Kidney capillary endothelial cell (primary cell): ENCODE results near the gene RMI2.

ENCODE experiments used
- DNase-seq: peaks from one replicate; pipeline ENCODE4 v3.0.0-alpha.2; 2018; ENCODE audit warnings: low spot score

The RMI2 gene

DNA sequence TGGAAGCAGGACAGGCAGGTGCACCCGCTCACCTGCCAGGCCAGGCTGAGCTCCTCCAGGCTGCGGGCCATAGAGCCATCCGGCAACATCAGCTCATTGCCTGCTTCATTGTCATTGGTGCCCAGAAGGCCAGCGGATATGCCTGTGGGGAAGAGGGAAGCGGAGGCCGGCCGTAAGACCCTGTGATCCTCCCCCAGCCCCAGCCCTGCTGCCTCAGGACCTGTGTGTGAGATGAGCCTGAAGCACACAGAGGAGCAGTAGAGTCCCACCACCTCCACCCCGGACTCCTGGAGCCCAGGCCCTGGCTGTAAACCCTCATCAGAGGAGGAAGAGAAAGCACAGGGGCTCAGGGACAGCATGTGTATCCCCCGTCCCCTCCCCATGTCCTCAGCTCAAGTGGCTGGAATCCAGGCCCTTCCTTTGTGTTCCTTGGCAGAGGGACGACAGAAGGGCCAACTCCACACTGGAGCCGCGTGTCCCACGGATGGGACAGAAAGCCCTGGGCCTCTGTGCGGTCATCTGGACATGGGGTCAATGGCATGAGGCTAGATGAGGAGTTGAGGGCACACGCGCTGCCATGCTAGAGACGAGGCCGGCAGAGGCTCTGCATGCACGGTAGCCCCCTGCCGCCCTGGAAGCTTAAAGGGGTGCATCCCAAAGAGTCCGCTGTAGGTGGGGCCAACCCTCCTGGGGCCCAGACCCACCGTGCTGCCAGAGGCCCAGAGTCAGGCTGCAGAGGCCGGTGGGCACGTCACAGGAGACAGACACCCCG, 39.1 kb downstream of the RMI2 start:
- no peak for DNase-seq

DNA sequence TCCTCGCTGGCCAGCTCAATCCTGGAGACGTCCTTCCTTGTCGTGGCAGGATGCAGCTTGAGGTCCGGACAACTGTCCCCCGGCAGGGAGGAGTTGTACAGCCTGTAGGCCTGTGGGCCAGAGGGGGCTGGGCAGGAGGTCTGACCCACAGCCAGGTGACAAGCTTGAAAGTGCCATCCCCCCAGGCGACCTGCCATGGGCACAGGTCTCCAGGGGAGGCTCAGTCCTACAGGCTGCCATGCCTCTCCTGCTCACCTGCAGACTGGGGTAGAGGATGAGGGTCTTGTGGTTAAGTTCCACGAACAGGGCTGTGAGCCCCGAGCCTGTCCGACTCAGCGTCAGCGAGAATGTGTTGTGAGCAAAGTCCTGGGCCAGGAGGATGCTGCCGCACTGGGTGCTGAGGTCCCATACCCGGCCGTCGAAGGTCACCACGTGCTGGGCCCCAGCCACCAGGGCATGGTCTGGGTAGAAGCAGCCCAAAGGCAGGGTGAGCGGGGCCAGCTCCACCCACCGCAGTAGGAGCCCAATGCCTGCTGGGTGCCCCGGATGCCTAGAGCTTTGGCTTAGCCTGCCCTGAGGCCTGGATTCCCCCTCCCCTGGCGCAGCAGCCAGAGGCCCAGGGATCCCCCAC, 39.8 kb downstream of the RMI2 start:
- DNase-seq, result no peak

DNA sequence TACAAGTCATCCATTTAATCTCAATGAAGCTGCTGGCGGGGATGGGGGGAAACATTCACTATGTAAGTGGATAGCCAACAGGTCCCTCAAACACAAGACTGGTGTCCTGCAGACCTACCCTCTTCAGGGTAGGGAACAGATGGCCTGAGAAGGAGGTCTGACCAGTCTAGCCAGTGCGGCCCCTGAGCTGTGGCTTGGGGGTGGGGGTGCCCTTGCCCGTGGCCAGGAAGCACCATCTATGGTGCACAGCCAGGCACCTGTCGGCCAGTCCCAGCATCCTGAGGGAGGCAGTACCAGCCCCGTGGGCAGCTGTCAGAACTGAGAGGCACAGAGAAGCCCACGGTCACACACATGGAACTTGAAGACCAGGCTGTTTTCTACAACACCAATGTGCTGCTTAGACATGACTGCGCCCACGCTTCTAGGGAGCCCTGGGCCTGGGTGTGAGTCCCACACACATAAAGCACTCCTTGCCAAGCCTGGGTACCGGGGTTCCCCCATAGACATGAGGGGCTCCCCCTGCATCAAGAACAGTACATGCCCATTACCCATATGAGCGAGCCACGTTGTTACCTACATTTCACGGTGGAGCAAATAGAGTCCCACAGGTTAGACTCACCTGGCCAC, 40.9 kb downstream of the RMI2 start:
- no peak for DNase-seq

DNA sequence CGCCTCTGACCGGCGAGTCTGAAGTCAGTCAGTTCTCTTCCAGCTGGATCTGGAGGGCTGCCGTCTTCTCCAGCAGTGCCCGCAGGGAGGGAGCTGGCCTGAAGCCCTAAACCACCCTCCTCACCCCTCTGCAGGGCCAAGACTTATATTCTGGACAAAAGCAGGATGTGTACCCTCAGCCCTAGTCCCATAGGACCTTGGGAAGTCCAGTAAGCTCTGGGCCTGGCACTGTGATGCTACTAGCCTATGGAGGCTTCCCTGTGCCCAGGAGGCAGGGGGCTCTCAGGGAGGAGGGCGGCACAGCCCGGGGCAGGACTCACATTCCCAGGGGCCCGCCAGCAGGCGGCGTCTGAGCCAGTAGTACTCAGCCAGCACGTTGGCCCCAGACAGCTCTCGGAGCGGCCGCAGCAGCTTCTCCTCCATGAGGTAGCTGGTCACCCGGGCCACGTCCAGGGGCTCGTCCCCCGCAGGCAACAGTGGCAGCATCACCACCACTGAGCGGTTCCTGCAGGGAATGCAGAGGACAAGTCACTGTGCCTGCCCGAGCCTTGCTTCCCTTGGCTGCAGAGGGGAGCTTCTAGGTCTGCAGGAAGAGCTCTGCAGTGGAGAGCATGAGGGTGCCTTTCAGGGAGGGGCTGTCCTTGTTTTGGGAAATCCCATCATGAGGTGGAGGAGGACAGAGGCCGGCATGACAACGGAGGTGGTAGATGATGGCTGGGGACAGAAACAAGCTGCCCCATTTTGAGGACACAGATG, 41.7 kb downstream of the RMI2 start:
- peak; percentile 19 for DNase-seq

DNA sequence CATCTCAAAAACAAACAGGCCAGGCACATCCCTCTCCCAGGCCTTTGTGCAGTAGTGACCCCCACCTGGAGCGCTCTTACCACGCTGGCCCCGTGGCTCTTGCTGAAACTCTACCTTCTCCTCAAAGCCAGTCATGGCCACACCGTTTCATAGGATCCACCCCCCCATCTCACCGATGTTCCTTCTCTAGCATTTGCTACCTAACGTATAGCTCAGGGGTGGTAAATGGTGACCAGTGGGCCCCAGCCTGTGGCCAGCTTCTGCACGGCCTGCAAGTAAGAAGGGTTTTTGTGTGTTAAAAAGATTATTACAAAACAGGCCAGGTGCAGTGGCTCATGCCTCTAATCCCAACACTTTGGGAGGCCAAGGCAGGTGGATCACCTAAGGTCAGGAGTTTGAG, 43.8 kb downstream of the RMI2 start:
- DNase-seq, result no peak

DNA sequence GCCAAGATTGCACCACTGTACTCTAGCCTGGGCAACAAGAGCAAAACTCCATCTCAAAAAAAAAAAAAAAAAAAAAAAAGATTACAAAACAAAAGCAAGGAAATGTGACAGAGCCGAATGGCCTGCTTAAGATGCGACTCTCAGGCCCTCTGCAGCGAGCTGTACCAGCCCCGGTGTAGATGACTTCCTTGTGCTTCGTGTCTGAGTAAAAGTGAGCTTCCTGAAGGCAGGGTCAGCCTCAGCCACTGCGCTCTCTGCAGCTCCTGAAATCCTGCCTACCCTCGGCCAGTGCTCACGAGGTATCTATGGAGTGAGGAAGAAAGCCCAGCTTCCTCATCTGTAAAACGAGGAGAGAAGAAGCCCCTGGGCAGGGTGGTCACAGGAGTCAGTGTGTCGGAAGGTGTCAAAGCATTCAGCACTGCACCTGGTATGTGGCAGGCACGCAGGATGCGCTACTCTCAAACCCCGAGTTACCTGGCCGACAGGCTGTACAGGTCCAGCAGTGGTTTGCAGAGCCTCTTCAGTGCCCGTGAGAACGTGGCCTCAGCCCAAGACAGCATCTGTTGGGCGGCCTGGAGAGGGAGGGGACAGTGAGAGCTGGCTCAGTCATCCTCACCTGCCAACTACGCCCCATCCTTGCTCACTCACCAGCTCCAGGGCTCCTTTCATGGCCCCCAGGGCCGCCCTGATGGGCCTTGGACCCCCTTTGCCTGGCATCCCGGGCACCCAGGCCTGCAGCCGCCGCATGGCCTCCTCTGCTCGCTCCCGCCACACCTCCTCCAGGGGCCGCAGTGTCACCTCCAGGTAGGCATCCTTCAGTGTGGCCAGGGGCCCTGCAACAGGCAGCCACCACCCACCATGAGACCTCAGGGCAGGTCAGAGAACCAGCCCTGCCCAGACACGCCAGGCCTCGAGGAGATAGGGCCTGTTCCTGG, 44.6 kb downstream of the RMI2 start:
- no peak for DNase-seq

DNA sequence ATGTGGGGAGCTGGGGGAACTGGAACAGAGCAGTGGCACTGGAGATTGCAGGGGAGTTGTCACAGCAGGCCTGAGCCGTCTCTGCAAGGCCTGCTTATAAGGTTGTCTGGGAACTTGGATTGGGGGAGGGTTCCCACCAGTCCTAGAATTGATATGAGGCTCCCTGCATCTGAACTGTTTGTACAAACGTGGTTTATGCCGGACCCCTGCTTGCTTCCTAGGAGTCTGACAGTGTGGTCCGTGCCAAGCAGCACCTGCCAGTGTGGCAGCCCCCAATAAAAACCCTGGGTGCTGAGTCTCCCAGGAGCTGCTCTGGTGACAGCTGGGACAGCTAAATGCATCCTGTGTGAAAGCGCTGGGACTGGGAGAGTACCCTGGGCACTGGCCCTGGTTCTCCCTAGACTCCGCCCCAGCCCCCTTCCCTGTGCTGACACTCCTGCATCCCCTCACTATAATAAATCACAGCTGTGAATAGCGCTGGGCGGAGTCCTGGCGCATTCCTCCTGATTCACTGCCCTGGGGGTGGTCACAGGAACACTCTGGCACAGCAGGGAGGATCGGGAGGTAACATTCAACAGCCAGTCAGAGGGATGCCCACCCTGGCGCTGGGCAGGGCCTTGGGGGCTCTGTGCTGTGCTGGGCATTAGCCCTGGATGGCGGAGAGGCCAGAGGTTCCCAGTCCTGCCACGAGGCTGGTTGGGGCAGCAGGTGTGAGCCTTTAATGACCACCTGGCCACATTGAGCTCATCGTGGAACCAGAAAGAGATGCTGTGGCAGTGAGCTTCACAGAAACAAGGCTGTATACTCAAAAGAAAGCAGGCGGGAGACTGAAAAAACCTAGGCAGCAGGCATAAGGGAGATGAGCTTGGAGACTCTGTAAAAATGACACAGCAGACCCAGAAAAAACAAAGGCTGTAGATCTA, 45.6 kb downstream of the RMI2 start:
- DNase-seq, result no peak

DNA sequence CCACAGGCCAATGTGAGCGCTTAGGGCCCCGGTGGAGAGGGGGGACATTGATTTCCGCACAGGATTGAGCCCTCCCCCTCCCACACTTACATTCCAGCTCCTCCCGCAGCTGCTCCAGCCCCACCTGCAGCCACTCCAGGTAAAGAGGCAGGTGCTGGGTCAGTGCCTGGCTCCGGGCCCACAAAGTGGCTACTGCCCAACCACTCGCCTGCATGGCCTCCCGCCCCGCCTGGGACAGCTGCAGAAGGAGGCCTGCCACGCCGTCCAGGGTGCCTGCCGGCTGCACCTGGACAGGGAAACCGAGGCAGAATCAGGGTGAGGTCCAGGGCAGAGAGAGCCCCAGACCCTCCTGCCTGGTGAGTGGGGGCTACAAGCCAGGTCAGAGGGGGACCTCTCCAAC, 46.3 kb downstream of the RMI2 start:
- no peak for DNase-seq

DNA sequence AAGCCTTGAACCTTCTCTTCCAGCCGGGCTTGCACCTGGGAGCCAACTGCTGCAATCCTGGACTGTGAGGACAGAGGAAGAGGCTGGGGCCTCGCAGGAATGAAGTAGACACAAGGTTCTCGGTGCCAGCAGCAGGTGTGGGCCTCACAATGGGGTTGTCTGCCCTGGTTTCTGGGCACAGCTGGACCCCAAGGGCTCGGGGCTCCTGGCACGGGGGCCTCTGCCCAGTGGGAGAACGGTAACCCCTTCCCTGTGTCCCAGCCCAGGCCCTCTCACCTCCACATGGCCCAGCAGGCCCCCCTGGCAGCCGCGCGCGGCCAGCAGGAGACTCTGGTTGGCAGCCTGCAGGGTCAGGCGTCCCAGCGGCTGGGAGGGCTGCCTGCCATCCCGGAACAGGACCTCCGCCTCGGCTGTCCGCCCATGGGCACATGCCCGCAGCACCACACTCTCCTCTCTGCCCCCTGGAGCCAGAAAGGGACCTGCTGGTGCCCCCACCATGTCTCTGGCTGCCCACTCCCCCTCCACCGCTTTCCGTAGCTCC, 46.9 kb downstream of the RMI2 start:
- DNase-seq, result no peak

DNA sequence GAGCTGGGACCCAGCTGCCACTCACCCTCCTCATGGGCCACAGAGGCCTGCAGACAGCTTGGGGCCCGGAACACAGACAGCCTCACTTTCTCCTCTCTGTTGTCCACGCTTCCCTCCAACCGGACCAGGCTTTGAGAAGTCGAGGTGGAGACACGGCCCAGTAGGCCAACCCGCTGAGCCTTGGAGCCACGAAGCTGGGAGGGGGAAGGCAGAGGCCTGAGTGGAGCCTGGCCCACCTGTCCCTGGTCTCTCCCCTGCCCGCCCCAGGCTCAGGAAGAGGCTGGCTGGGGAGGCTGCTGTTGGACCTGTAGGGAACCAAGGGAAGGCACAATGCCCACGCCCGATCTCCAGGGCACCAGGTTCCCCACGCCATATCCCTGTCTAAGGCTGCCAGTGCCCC, 48.1 kb downstream of the RMI2 start:
- DNase-seq, result no peak

DNA sequence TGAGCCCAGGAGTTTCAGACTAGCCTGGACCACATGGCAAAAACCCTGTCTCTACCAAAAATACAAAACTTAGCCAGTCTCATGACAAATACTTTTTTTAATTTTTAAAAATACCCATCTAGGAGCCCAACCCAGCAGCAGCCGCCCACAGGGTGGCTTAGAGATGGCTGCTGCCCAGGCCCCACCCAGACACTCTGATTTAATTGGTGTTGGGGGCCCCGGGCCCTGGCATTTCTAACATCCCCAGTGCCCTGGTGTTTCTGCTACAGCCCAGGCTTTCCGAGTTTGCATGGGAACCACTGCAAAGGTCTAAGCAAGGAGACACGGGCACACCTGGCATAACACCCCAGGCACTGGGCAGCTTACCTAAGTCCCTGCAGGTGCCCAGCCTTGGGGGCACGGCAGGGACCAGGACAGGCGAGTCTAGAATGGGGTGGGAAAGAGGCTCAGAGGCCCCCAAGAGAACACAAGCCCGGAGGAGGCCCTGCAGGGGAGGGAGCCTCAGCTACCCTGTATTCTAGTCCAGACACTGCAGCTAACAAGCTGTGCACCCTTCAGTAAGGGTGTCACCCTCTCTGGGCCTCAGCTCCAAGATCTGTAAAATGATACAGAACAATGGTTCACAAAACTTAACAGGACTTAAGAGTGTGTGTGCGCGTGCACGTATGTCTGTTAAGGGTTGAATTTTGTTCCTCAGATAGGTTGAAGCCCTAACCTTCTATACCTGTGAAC, 48.8 kb downstream of the RMI2 start:
- DNase-seq, result no peak

DNA sequence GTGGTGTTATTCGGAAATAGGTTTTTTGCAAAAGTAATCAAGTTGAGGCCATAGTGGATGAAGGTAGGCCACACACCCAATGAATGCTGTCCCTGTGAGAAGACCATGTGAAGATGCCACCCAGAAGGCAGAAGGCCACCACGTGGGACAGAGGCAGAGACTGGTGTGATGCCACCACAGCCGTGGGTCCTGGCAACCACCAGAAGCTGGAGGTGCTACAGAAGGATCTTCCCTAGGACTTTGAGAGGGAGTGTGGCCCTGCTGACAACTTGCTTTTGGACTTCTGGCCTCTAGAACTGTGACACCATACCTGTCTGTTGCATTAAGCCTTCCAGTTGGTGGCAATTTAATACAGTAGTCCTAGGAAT, 49.3 kb downstream of the RMI2 start:
- DNase-seq, result no peak

DNA sequence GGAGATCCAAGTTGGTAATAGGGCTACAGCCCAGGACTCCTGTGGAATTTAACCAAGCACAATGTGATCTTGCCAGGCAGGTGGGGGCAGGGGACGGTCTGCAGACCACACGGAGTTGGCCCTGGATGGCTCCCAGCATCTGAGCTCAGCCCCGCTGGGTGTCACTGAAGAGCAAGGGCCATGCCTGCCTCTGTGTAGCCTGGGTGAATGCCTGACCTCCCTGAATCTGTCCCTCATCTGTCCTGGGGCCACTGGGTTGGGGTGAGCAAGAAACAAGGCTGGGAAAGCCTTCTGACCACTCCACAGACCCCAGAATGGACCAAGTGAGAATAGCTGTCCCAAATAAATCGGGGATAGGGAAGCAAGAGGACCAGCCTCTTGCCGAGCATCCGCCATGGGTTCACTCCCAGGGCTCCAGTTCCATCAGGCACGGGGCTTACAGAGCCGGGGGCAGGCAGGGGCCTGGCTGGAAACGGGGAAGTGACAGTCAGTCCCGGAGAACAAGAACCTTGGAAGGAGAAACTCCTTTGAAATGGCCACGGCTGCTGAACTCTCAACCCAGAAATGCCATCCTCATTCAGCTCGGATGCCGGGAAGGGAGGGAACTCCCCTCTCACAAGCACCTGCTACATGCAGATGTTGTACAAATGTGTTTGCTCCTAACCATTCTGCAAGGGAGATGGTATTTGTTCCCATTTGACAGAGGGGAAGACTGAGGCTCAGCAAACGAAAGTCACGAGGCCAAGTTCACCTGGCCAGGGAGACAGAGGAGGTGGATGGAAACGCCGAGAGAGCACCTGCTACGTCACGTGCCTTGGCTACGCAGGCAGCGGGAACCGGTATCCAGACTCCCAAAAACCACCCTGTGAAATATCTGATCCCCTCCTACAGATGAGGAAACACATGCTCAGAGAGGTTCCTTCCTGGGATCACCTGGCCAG, 50.0 kb downstream of the RMI2 start:
- DNase-seq, result no peak

DNA sequence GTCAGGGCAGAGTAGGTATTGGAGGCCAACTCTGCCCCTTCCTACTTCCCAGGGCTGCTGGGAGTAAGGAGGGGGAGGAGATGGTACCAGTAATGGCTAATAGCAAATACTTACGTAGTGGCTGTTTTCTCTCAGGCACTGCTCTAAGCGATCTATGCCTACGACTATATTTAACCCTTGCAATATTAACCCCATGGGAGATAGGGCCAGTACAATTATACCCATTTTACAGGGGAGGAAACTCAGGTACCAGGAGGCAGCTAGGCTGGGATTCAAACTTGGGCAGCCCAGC, 50.6 kb downstream of the RMI2 start:
- no peak for DNase-seq

DNA sequence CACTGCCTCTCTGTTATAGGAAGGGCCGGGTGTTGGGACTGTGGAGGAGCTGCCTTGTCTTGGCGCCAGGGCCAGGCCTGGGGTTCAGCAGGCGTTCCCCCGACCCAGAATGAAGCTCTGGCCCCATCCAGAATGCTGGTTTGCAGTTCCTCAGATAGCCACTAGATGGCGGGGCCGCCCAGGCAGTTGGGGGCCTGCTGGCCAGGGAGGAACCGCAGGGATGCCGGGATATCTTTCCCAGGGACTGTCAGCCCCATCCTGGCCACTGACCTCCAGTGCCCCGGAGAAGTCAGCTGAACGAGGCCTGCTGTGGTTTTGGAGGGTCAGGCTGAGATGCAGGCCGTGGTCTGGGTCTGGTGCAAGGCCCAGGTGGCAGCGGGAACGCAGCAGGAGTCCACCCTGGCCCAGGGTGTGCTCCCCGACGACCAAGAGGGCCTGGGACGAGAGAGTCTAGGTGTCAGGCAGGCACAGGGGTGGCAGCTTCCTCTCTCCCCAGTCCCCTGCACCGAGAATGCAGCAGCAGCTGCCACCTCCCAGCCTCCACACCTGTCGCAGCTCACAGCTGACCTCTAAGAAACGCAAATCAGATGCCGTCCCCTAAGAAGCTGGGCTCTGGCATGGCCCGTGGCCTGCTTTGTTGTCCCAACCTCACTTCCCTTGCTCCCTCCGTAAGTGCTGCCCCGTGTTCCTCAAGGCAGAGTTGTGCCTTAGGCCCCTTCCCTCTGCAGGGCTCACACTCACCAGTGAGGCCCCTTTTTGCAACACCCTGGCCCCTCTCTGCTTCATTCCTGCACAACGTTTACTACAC, 51.2 kb downstream of the RMI2 start:
- DNase-seq, result peak; percentile 60

DNA sequence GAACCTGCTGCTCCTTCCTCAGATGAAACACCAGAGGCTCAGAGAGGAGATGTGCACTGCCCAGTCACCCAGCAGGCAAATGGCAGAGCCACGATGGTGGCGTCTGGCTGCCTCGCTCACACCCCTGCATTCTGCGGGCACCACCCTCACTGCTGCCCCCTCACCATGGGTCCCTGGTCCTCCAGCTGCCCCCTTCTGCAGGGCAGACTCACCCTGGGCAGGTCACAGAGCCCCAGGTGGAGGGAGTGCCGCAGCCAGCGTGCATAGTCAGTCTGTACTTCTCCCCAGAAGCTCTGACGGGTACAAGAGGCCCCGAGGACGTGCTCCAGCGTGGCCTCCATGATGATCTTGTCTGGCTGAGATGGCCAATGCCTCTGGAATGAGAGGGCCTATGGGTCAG, 52.9 kb downstream of the RMI2 start:
- DNase-seq, result no peak

DNA sequence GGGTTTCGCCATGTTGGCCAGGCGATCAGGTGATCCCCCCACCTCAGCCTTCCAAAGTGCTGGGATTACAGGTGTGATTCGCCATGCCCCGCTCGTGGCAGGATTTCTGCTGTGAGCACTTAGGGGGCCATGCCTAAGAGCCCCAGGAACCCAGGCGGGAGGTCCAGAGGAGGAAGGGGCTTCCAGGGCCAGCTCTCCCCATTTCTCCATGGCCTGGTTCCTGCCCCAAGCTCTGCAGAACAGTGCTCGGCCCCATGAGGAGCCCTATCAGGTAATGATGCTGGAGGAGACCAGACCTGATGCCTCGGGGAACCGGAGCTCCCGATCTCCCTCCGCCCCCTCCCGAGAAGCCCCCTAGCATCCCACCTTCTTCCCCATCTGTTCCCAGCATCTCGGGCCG, 53.6 kb downstream of the RMI2 start:
- no peak for DNase-seq
